Parathyroid adenoma (tissue), 2 donors: Measurements from ENCODE around the gene XAGE2.

ENCODE experiments used
- H2AFZ ChIP-seq: fragments of 300-600 bp; sonication (generic); one replicate; pipeline ENCODE4 v1.7.0; 2017; ENCODE audit warnings: antibody characterized with exemption, mild to moderate bottlenecking
- H3K27ac ChIP-seq: fragments of 300-600 bp; sonication (generic); one replicate; pipeline ENCODE4 v1.7.0; 2017
- H3K27me3 ChIP-seq: fragments of 300-600 bp; sonication (generic); one replicate; pipeline ENCODE4 v1.7.0; 2017; ENCODE audit warnings: low read length; ENCODE audit not compliant: control insufficient read depth, insufficient read depth
- H3K36me3 ChIP-seq: fragments of 300-600 bp; sonication (generic); one replicate; pipeline ENCODE4 v1.7.0; 2017; ENCODE audit warnings: low read length; ENCODE audit not compliant: control insufficient read depth, insufficient read depth
- H3K4me1 ChIP-seq: fragments of 300-600 bp; sonication (generic); one replicate; pipeline ENCODE4 v1.7.0; 2017; ENCODE audit warnings: control low read depth
- H3K4me2 ChIP-seq: fragments of 300-600 bp; sonication (generic); one replicate; pipeline ENCODE4 v1.7.0; 2017; ENCODE audit warnings: low read length
- H3K4me3 ChIP-seq: fragments of 300-600 bp; sonication (generic); one replicate; pipeline ENCODE4 v1.7.0; 2017; ENCODE audit warnings: low read depth, low read length
- H3K79me2 ChIP-seq: fragments of 300-600 bp; sonication (generic); one replicate; pipeline ENCODE4 v1.7.0; 2017; ENCODE audit warnings: control low read depth
- H3K9ac ChIP-seq: fragments of 300-600 bp; sonication (generic); one replicate; pipeline ENCODE4 v1.7.0; 2017; ENCODE audit warnings: mild to moderate bottlenecking
- H3K9me3 ChIP-seq: fragments of 300-600 bp; sonication (generic); one replicate; pipeline ENCODE4 v1.7.0; 2017; ENCODE audit warnings: low read length; ENCODE audit not compliant: control insufficient read depth
- CTCF ChIP-seq: fragments of 300-600 bp; sonication (generic); IDR thresholded peaks from one replicate; pipeline ENCODE4 v1.7.0; 2017; ENCODE audit warnings: antibody characterized with exemption, mild to moderate bottlenecking
- donor health status: primary hyperparathyroidism.

XAGE2 gene

DNA sequence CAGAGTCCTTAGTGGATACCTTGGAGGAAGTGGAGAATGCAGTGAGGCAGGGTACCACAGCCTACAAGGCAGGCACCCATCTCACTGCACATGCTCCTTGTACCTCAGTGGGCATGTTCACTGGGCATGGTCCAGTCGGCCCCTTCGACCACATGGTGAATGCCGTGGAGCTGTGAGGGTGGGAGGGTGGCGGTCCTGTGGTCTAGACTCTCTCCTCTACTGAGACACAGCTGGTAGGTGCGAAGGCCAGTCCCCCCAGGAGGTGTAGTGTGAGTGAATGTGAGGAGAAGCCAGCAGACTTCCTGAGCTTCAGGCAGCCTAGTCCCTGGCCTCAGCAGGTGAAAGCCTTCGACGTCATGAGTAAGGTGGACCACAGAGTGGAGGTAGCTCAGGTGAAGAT, 12.2 kb downstream of the XAGE2 start:
- H3K4me3 ChIP-seq, result no peak overlapping the region
- no peaks in the 10 kb centered on the region for H3K4me1 ChIP-seq
- H2AFZ ChIP-seq, result no peak overlapping the region
- no peak overlapping the region for H3K9ac ChIP-seq
- H3K27ac ChIP-seq, result no peak overlapping the region
- TF ChIP-seq CTCF, result no peak
- H3K79me2 ChIP-seq, result no peaks in the 10 kb centered on the region
- no peaks in the 10 kb centered on the region for H3K27me3 ChIP-seq
- H3K4me2 ChIP-seq, result no peak overlapping the region
- H3K36me3 ChIP-seq, result no peaks in the 10 kb centered on the region
- H3K9me3 ChIP-seq, result no peaks in the 10 kb centered on the region

GRCh38 chrX:52410439-52411394, 41.9 kb downstream of the XAGE2 start:
- H3K79me2 ChIP-seq, result no peaks in the 10 kb centered on the region
- H3K4me2 ChIP-seq, result no peak overlapping the region
- no peaks in the 10 kb centered on the region for H3K36me3 ChIP-seq
- H3K4me3 ChIP-seq, result no peak overlapping the region
- H3K9me3 ChIP-seq, result no peaks in the 10 kb centered on the region
- no peak overlapping the region for H3K27ac ChIP-seq
- no peaks in the 10 kb centered on the region for H3K27me3 ChIP-seq
- H3K9ac ChIP-seq, result no peak overlapping the region
- H2AFZ ChIP-seq, result no peak overlapping the region
- no peaks in the 10 kb centered on the region for H3K4me1 ChIP-seq
- no peak for TF ChIP-seq CTCF

- no peaks in the 10 kb centered on the region for H3K4me1 ChIP-seq
- H2AFZ ChIP-seq, result no peak overlapping the region
- H3K4me2 ChIP-seq, result no peak overlapping the region
- no peaks in the 10 kb centered on the region for H3K79me2 ChIP-seq
- no peaks in the 10 kb centered on the region for H3K36me3 ChIP-seq
- no peaks in the 10 kb centered on the region for H3K9me3 ChIP-seq
- no peak overlapping the region for H3K4me3 ChIP-seq
- no peaks in the 10 kb centered on the region for H3K27me3 ChIP-seq
- no peak overlapping the region for H3K27ac ChIP-seq
- H3K9ac ChIP-seq, result no peak overlapping the region
- TF ChIP-seq CTCF, result no peak
Measured at GRCh38 chrX:52415304-52415703, 46.5 kb downstream of the XAGE2 start.

DNA sequence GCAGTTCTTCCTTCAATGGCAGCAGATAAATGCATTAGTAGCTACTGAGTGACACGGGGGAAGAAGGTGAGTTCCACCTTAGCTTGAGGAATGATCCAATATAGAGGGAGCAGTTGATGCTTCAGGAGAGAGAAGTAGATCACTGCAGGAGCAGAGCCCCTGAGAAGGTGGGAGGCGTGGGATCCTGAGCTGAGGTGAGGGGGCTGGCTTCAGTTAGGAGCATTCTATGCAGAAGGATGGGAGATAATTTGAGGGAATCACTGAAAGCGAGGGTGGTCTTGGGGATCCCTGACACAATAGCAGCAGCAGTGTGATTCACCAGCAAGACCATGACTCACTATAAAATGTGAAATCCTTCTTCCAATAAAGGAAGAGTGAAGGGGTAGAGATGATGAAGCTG, 48.0 kb downstream of the XAGE2 start:
- Histone ChIP-seq H3K36me3 (no peaks in the 10 kb centered on the region), H3K9me3 (no peaks in the 10 kb centered on the region), H3K27ac (no peak overlapping the region), H3K4me2 (no peak overlapping the region), H3K27me3 (no peaks in the 10 kb centered on the region), H3K9ac (no peak overlapping the region), H2AFZ (no peak overlapping the region), H3K4me1 (no peaks in the 10 kb centered on the region), H3K4me3 (no peak overlapping the region), H3K79me2 (no peaks in the 10 kb centered on the region)
- TF ChIP-seq CTCF, result no peak
